ENCODE measurements around the gene MROH7.

MROH7 gene

DNA sequence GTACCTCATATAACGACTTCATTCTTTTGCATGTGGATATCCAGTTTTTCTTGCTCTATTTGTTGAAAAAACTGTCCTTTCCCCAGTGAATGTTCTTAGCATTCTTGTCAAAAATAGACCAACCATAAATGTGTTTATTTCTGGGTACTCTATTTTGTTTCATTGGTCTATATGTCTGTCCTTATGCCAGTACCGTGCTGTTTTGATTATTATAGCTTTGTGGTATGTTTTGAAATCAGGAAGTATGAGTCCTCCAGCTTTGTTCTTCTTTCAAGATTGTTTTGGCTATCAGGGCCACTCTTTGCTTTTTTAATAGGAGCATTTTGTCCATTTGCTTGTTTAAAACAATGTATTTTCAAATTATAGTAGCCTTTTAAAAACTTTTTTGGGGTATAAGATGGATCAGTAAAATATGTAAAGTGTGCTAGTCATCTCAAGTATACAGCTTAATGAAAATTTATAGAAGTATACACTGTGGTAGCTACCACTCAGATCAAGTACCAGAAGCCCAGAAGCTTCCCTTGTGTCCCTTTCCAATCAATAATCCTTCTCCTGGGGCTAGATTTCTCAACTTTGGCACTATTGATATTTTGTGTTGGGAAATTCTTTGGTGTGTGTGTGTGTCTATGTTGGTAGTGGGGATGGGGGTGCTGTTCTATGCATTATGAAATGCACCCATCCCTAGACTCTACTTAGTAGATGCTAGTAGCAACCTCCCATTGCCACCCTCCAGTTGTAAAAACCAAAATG lies 16.8 kb downstream of the MROH7 start:
- H3K27me3 Mint-ChIP-seq = no peaks in the 10 kb centered on the region
- no peaks in the 10 kb centered on the region for H3K4me1 Mint-ChIP-seq
- H3K4me3 Mint-ChIP-seq = no peak overlapping the region
- H3K36me3 Mint-ChIP-seq = no peaks in the 10 kb centered on the region
- no peak overlapping the region for H3K27ac Mint-ChIP-seq
- no peak for ATAC-seq
- H3K9me3 Mint-ChIP-seq = peaks cover 8% of the 10 kb centered on the region

DNA sequence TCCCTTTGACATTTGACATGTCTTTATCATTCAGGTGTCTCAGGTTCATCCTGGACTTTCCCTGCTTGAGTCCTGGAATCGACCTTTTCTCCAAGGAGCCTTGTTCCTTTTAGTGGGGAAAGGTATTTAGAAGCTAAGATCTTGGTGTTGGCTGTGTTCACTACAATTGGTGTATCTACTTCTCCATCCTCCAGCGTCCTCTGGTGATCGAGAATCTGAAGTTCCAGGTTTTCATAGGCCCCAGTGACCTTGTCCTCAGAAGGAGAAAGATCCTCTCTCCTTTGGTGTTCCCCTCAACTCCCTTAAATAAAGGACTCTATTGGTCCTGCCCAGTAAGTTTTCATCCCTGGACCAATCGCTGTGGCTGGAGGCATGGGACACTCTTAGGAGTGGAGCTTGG lies 22.1 kb downstream of the MROH7 start:
- H3K9me3 Mint-ChIP-seq = no peaks in the 10 kb centered on the region
- no peaks in the 10 kb centered on the region for H3K36me3 Mint-ChIP-seq
- H3K27me3 Mint-ChIP-seq = peaks cover 22% of the 10 kb centered on the region
- H3K4me1 Mint-ChIP-seq = no peaks in the 10 kb centered on the region
- no peak for ATAC-seq
- no peak overlapping the region for H3K27ac Mint-ChIP-seq
- no peak overlapping the region for H3K4me3 Mint-ChIP-seq

DNA sequence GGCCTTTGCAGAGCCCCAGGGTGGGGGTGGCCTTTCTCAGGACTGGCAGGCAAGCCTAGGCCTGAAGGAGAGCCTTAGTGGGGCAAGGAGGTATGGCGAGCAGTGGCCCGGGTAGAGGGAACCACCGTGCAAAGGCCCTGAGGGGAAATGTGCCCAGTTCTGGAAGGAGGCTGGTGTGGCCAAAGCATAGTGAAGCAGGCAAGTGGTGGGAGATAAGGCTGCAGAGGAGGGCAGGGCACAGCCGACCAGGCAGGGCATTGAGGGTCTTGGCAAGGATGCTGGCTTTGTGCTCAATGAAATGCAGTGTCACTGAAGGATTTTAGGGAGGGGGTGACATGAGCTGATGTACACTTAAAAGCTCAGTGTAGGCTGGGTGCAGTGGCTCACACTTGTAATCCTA lies 22.8 kb downstream of the MROH7 start:
- Mint-ChIP-seq H3K27me3 (peaks cover 22% of the 10 kb centered on the region), H3K36me3 (no peaks in the 10 kb centered on the region), H3K9me3 (no peaks in the 10 kb centered on the region), H3K27ac (no peak overlapping the region), H3K4me3 (no peak overlapping the region), H3K4me1 (no peaks in the 10 kb centered on the region)
- no peak for ATAC-seq

DNA sequence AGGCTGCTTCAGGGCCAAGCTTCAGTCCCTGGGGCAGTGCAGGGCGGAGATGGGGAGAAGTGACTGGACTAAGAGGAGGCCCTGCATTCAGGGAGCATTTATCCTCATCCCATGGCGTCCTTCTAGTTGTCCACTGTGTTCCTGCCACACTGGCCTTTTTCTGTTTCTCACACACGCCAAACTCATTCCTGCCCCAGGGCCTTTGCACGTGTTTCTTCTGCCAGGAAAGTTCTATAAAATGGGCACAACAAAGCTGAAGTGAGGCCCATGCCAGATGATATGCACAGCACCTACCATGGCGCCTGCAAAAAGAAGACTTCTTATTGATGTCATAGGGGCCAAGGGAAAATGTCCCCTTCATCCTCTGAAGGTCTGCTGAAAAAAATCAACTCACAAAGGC lies 24.3 kb downstream of the MROH7 start:
- Mint-ChIP-seq H3K27me3 (peaks cover 22% of the 10 kb centered on the region), H3K4me3 (no peak overlapping the region), H3K4me1 (no peaks in the 10 kb centered on the region), H3K36me3 (no peaks in the 10 kb centered on the region), H3K9me3 (no peaks in the 10 kb centered on the region), H3K27ac (no peak overlapping the region)
- no peak for ATAC-seq

DNA sequence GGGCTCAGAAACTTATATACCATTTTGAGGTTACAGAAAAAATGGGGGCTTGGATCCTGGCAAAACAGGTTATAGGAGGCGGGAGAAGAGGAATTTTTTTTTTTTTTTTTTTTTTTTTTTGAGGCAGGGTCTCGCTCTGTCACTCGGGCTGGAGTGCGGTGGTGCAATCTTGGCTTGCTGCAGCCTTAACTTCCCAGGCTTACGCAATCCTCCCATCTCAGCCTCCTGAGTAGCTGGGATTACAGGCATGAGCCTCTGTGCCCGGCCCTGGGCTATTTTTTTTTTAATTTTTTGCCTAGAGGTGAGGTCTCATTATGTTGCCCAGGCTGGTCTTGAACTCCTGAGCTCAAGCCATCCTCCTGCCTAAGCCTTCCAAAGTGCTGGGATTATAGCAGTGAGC lies 24.7 kb downstream of the MROH7 start:
- H3K27me3 Mint-ChIP-seq = peaks cover 22% of the 10 kb centered on the region
- no peaks in the 10 kb centered on the region for H3K36me3 Mint-ChIP-seq
- H3K4me1 Mint-ChIP-seq = no peaks in the 10 kb centered on the region
- ATAC-seq = no peak
- no peak overlapping the region for H3K4me3 Mint-ChIP-seq
- H3K9me3 Mint-ChIP-seq = no peaks in the 10 kb centered on the region
- H3K27ac Mint-ChIP-seq = no peak overlapping the region

DNA sequence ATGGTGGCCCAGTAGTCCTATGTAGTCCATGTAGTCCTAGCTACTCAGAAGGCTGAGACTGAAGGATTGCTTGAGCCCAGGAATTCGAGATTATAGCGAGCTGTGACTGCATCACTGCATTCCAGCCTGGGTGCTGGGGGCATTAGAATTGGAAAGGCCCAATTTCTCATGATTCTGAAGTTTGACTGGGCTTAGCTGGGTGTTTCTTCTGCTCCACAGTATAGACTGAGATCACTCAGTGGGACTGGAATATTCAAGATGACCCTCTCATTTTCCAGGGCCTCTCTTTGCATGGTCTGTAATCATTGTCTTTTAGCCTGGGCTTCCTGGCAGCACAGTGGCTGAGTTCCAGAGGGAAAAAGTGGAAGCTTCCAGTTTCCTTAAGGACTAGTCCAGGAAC lies 26.2 kb downstream of the MROH7 start:
- H3K27ac Mint-ChIP-seq = no peak overlapping the region
- no peaks in the 10 kb centered on the region for H3K9me3 Mint-ChIP-seq
- no peak overlapping the region for H3K4me3 Mint-ChIP-seq
- H3K36me3 Mint-ChIP-seq = no peaks in the 10 kb centered on the region
- no peak for ATAC-seq
- peaks cover 7% of the 10 kb centered on the region for H3K4me1 Mint-ChIP-seq
- peaks cover 22% of the 10 kb centered on the region for H3K27me3 Mint-ChIP-seq

DNA sequence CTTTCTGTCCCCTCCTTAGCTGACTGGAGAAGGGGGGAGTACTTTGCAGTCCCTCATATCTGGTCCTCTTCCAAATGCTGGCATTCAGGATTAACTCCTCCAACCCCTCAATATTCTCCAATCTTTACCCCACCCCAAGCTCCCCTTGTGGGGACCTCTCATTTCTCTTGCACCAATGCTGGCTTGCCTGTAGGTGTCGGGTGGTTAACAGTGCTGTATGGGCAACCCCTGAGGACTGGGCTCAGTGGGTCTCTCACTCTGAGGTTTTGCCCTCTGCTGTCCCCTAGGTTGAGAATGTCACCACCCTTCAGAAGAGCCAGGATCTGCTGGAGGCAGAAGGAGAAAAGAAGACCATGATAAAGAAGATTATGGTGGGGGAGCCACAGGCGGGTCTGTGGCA lies 27.0 kb downstream of the MROH7 start:
- H3K9me3 Mint-ChIP-seq = peaks cover 3% of the 10 kb centered on the region
- no peak for ATAC-seq
- no peak overlapping the region for H3K4me3 Mint-ChIP-seq
- H3K27ac Mint-ChIP-seq = no peak overlapping the region
- peaks cover 7% of the 10 kb centered on the region for H3K4me1 Mint-ChIP-seq
- H3K27me3 Mint-ChIP-seq = peaks cover 22% of the 10 kb centered on the region
- H3K36me3 Mint-ChIP-seq = no peaks in the 10 kb centered on the region

DNA sequence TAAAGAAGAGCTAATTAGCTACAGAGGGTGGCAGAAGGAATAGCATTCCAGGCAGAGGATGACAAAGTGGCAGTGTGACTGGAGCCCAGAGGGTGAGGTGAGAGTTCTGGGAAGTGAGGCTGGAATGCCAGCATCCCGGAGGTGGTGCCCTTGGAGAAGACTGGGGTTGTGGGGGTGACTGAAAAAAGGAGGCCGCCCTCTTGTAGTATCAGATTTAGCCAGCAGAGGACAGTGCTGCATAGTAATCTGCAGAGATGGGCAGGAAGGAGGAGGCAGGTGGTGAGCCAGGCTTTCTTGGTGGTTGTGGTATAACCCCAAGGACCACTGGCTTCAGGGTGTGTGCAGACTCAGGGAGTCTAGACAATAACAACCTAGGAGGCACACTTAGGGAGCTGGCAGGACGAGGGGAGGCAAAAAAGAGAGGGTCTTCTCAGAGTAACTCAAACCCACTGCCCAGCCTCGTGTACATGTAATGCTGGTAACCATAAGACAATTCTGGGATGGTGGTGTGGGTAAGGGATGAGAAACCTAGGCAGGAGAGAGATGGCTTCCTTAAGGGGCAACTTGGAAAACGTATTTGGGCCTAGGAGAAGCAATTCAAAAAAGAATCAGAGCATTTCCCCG lies 30.5 kb downstream of the MROH7 start:
- Mint-ChIP-seq H3K36me3 (no peaks in the 10 kb centered on the region), H3K27me3 (no peaks in the 10 kb centered on the region), H3K4me3 (no peak overlapping the region), H3K9me3 (peaks cover 3% of the 10 kb centered on the region), H3K4me1 (peaks cover 7% of the 10 kb centered on the region), H3K27ac (no peak overlapping the region)
- ATAC-seq = peak; percentile 43

DNA sequence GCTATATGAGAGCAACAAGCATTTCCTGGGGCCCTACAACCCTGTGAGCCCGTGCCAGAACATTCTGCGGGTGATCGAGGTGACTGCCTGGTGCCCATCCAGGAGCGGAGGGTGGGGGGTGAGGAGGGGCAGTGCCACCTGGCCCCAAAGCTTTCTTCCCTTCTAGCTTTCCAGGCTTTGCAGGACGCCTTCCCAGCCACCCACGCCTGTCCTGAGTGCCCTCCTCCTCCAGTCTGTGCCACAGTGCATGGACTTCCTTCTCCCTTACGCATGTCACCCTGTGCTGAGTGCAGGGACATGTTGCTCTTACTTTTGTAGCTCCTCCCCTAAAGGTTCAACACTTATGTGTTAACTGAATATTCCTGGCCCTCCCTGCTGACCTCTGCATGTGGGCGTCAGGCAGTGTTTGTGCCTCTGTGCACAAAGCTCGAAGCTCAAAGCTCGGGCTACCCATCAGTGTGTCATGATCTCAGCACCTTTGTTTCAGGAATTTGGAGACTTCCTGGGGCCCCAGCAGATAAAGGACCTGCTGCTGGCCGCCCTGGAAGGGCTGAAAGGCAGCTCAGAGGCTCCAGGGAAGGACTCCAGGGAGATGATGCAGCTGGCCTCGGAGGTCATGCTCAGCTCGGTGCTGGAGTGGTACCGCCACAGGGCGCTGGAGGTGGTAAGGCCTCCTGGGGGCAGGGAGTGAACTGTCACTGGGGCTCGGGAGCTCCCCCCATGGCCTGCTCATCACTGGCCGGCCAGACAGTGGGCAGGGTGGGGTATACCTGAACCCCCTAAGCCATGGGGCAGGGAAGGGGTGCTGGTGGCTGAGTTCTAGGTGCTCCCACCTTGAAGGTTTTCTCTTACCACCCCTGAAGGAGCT lies 37.4 kb downstream of the MROH7 start:
- peak; percentile 17 for ATAC-seq
- no peaks in the 10 kb centered on the region for H3K27me3 Mint-ChIP-seq

DNA sequence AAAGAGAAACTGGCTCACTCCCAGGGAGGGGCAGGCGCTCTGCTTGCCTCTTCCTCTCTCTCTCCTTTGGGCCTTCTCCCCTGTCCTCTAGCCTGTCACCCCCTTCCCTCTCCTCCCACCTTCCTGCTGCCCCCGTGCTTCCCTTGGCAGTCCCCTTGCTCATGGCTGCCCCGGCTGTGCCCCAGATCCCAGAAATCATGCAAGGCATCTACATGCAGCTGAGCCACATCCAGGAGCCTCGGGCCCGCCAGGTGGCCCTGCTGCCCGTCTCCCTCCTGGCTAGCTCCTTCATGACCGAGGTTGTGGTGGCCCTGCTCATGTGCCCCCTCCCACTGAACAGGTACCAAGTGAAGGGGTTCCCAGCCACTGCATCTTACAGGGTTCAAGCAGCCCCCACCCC lies 38.1 kb downstream of the MROH7 start:
- no peaks in the 10 kb centered on the region for H3K9me3 Mint-ChIP-seq
- no peak overlapping the region for H3K4me3 Mint-ChIP-seq
- no peaks in the 10 kb centered on the region for H3K27me3 Mint-ChIP-seq
- H3K36me3 Mint-ChIP-seq = no peaks in the 10 kb centered on the region
- ATAC-seq = no peak
- H3K27ac Mint-ChIP-seq = no peak overlapping the region
- no peaks in the 10 kb centered on the region for H3K4me1 Mint-ChIP-seq

More for the DNA sequence above, 37.4 kb downstream of the MROH7 start:
- no peaks in the 10 kb centered on the region for H3K4me1 Mint-ChIP-seq
- H3K27ac Mint-ChIP-seq = no peak overlapping the region
- H3K36me3 Mint-ChIP-seq = no peaks in the 10 kb centered on the region
- no peak overlapping the region for H3K4me3 Mint-ChIP-seq
- no peaks in the 10 kb centered on the region for H3K9me3 Mint-ChIP-seq

DNA sequence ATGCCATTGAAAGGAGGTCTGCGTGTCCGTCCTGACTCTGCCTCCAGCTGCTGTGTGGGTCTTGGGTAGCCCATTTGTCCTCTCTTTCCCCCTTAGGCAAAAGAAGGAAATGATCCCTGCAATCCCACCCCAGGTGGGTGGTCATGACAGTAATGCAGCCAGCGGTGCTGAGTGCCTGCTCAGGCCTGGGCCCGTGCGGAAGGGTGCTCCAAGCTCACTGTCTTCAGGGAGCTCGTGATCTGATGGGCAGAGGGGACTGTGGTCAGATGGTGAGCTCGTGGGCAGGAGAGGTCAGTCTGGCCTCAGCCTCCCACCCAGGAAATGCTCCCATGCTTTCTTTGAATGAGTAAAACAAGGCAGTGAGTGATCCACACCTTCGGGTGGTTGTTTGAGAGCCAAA lies 38.8 kb downstream of the MROH7 start:
- no peaks in the 10 kb centered on the region for H3K4me1 Mint-ChIP-seq
- H3K27ac Mint-ChIP-seq = no peak overlapping the region
- no peaks in the 10 kb centered on the region for H3K36me3 Mint-ChIP-seq
- H3K4me3 Mint-ChIP-seq = no peak overlapping the region
- H3K9me3 Mint-ChIP-seq = no peaks in the 10 kb centered on the region
- no peak for ATAC-seq
- no peaks in the 10 kb centered on the region for H3K27me3 Mint-ChIP-seq

DNA sequence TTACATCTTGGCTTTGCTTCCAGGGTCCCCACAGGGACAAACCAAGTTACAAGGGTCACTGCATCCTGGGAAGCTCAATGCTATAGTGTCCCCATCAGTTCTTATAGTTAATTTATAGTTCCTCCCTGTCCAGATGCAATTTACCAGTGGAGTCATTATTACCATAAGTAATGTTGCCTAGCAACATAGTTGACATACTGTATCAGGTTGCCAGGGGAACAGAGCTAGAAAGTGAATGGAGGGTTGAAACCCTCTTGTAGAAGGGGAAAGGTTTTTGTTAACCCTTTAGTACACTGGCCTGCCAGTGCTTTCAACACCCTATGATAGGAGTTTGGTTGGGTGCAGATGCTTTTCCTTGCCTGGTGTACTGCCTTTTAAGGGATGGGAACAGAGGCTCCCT lies 39.8 kb downstream of the MROH7 start:
- no peak overlapping the region for H3K27ac Mint-ChIP-seq
- H3K27me3 Mint-ChIP-seq = no peaks in the 10 kb centered on the region
- no peaks in the 10 kb centered on the region for H3K36me3 Mint-ChIP-seq
- no peak for ATAC-seq
- no peaks in the 10 kb centered on the region for H3K9me3 Mint-ChIP-seq
- H3K4me3 Mint-ChIP-seq = no peak overlapping the region
- H3K4me1 Mint-ChIP-seq = no peaks in the 10 kb centered on the region

DNA sequence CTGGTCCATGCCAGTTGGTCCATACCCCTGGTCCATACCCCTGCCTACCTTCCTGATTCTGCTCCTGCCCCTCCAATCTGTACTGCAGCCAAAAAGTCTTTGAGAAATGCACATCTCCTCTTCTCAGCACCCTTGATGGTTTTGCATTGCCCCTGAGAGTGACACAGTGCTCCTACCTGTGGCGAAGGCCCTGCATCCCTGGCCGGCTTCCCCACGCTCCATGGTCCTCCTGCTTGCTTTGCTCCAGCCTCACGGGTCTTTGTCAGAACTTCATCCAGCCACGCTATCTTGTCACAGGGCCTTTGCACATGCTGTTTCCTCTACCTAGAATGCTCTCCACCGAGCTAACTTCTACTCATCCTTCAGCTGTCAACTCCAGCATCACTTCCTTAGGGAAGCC lies 41.9 kb downstream of the MROH7 start:
- Mint-ChIP-seq H3K27me3 (peaks cover 3% of the 10 kb centered on the region), H3K9me3 (no peaks in the 10 kb centered on the region), H3K36me3 (no peaks in the 10 kb centered on the region), H3K27ac (no peak overlapping the region), H3K4me3 (no peak overlapping the region), H3K4me1 (no peaks in the 10 kb centered on the region)
- ATAC-seq = no peak

DNA sequence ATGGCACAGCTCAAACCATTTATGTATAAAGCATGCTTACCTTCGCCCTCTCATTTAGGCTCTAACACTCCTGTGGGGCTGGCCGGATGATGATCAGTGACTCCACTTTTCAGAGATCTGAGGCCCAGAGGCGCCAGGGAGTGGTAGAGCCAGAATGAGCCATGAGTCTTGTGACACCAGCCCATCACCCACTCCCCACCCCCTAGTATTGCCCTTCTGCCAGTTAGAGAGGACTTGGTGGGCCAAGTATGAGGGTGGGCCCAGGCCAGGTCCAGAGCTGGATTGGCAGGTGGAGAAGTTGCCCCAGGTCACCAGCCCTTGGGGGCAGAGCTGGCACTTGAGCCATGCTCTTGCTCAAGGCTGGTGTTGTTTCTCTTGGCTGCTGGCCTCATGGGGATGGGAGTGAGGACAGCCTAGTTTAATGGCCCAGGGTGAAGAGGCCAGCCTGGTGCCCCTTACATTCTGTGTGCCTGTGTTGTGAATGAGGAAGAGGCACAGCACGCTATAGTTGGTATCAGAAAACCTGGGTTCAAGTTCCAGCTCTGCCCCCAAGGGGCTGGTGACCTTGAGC lies 43.8 kb downstream of the MROH7 start:
- no peaks in the 10 kb centered on the region for H3K36me3 Mint-ChIP-seq
- no peak overlapping the region for H3K4me3 Mint-ChIP-seq
- H3K9me3 Mint-ChIP-seq = no peaks in the 10 kb centered on the region
- H3K4me1 Mint-ChIP-seq = no peaks in the 10 kb centered on the region
- H3K27me3 Mint-ChIP-seq = peaks cover 10% of the 10 kb centered on the region
- ATAC-seq = no peak
- H3K27ac Mint-ChIP-seq = no peak overlapping the region

DNA sequence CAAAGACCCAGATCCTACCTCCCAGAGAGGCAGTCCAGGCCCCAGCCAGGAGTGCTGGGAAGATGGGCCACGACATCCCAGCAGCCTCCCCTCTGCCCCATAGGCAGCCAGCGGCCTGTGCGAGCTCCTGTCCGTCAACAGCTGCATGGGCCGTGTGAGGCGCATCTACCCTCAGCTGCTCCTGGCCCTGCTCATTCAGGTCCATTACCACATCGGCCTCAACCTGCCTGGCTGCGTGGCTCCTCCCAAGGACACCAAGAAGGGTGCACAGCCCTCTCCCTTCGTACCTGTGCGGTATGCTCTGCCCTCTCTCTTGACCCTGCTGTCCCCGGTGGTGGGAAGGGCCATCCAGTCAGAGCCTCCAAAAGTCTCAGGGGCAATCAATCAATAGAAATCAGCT lies 44.6 kb downstream of the MROH7 start:
- Mint-ChIP-seq H3K9me3 (no peaks in the 10 kb centered on the region), H3K4me1 (no peaks in the 10 kb centered on the region), H3K4me3 (no peak overlapping the region), H3K36me3 (no peaks in the 10 kb centered on the region), H3K27ac (no peak overlapping the region), H3K27me3 (peaks cover 10% of the 10 kb centered on the region)
- ATAC-seq = no peak
